ENCODE measurements around the gene R3HCC1L.
A peak's percentile ranks its signal among the peaks of the same experiment; 100 is the strongest.

R3HCC1L gene

GRCh38 chr10:98262571-98262970 lies 128.1 kb downstream of the R3HCC1L start:
- DNase-seq = peak; percentile 45 to 58

GRCh38 chr10:98263088-98263487 lies 128.6 kb downstream of the R3HCC1L start:
- no peak for DNase-seq

GRCh38 chr10:98264378-98265065 lies 130.1 kb downstream of the R3HCC1L start:
- DNase-seq = no peak

- DNase-seq = no peak
Observed at GRCh38 chr10:98265403-98266378, 131.2 kb downstream of the R3HCC1L start.

GRCh38 chr10:98266647-98267046 lies 132.2 kb downstream of the R3HCC1L start:
- DNase-seq = no peak

GRCh38 chr10:98267069-98267893 lies 132.8 kb downstream of the R3HCC1L start:
- DNase-seq = no peak

- DNase-seq = peak; percentile 3 to 15
Observed at GRCh38 chr10:98267894-98268693, 133.6 kb downstream of the R3HCC1L start, which contains the start of gene LOXL4. LOXL4 (minus strand) TSS chr10:98268194; CDS start chr10:98263019, 5,175 bp downstream.

GRCh38 chr10:98268694-98269431 lies 134.4 kb downstream of the R3HCC1L start:
- no peak for DNase-seq

GRCh38 chr10:98269435-98269912 lies 135.0 kb downstream of the R3HCC1L start:
- no peak for DNase-seq

- DNase-seq = no peak
Observed at GRCh38 chr10:98270073-98270740, 135.8 kb downstream of the R3HCC1L start.

GRCh38 chr10:98270786-98271185 lies 136.3 kb downstream of the R3HCC1L start:
- no peak for DNase-seq

GRCh38 chr10:98272245-98272644 lies 137.8 kb downstream of the R3HCC1L start:
- no peak for DNase-seq

GRCh38 chr10:98272656-98273055 lies 138.2 kb downstream of the R3HCC1L start:
- no peak for DNase-seq

GRCh38 chr10:98273057-98273850 lies 138.8 kb downstream of the R3HCC1L start:
- no peak for DNase-seq

- no peak for DNase-seq
Observed at GRCh38 chr10:98274562-98274961, 140.1 kb downstream of the R3HCC1L start.

- no peak for DNase-seq
Observed at GRCh38 chr10:98276311-98276710, 141.9 kb downstream of the R3HCC1L start.

GRCh38 chr10:98285416-98285815 lies 151.0 kb downstream of the R3HCC1L start:
- DNase-seq = no peak

- DNase-seq = no peak
Observed at GRCh38 chr10:98286419-98286818, 152.0 kb downstream of the R3HCC1L start.

GRCh38 chr10:98287321-98287720 lies 152.9 kb downstream of the R3HCC1L start:
- DNase-seq = no peak

- DNase-seq = no peak
Observed at GRCh38 chr10:98289802-98290209, 155.3 kb downstream of the R3HCC1L start.

Data from inflammatory macrophage treated with lipopolysaccharide for 1 hour (primary cell).